SIG-M5 treated with dmso at 0.1 percent for 504 hours (cell line): ENCODE data around the gene TNFAIP8L2.

Experiments
- DNase-seq: peaks from one replicate; lab custom pipeline; 2025; ENCODE audit not compliant: unreplicated experiment; lab: John Stamatoyannopoulos, UW

Gene TNFAIP8L2

GRCh38 chr1:151156515-151156819 lies at the start of gene TNFAIP8L2:
Gene TNFAIP8L2, plus strand, starts transcription at chr1:151156649. Its CDS starts 2,049 bp downstream, at chr1:151158698.
- peak; percentile 94 for DNase-seq

- no peak for DNase-seq
Measured at GRCh38 chr1:151106894-151107293, 49.6 kb upstream of the TNFAIP8L2 start.

GRCh38 chr1:151108331-151108730 lies 48.1 kb upstream of the TNFAIP8L2 start:
- DNase-seq: no peak

- no peak for DNase-seq
Measured at GRCh38 chr1:151113877-151114276, 42.6 kb upstream of the TNFAIP8L2 start.

GRCh38 chr1:151124763-151125403 lies 31.6 kb upstream of the TNFAIP8L2 start:
- DNase-seq: no peak

- no peak for DNase-seq
Measured at GRCh38 chr1:151128800-151129199, 27.6 kb upstream of the TNFAIP8L2 start.

GRCh38 chr1:151130987-151131586 lies 25.4 kb upstream of the TNFAIP8L2 start:
- DNase-seq: no peak

- no peak for DNase-seq
Measured at GRCh38 chr1:151131701-151132334, 24.6 kb upstream of the TNFAIP8L2 start.

GRCh38 chr1:151132335-151133017 lies 24.0 kb upstream of the TNFAIP8L2 start:
- no peak for DNase-seq

- DNase-seq: no peak
Measured at GRCh38 chr1:151133018-151133806, 23.2 kb upstream of the TNFAIP8L2 start.

- DNase-seq: no peak
Measured at GRCh38 chr1:151134396-151134795, 22.1 kb upstream of the TNFAIP8L2 start.

- DNase-seq: no peak
Measured at GRCh38 chr1:151134991-151135390, 21.5 kb upstream of the TNFAIP8L2 start.

- no peak for DNase-seq
Measured at GRCh38 chr1:151135433-151136385, 20.7 kb upstream of the TNFAIP8L2 start.

GRCh38 chr1:151137789-151138188 lies 18.7 kb upstream of the TNFAIP8L2 start:
- DNase-seq: no peak

- no peak for DNase-seq
Measured at GRCh38 chr1:151142411-151143056, 13.9 kb upstream of the TNFAIP8L2 start.

- DNase-seq: no peak
Measured at GRCh38 chr1:151143057-151143435, 13.4 kb upstream of the TNFAIP8L2 start.

GRCh38 chr1:151143986-151144385 lies 12.5 kb upstream of the TNFAIP8L2 start:
- DNase-seq: no peak

- DNase-seq: no peak
Measured at GRCh38 chr1:151144474-151145303, 11.8 kb upstream of the TNFAIP8L2 start.
